Brain microvascular endothelial cell (primary cell): ENCODE data around the gene KRTCAP2.
"Not testable (repeated sequence)": the region's sequence is repeated elsewhere in the genome, so short reads cannot be mapped to it uniquely, and the experiment has no call there.

Experiments used
- DNase-seq: peaks from one replicate; pipeline ENCODE4 v3.0.0-alpha.2; 2020
- H3K27ac ChIP-seq: fragments of 250-450 bp; sonication (Bioruptor Pico); 2 replicates; pipeline ENCODE4 v1.5.1; 2020; ENCODE audit warnings: mild to moderate bottlenecking, moderate library complexity
- H3K27me3 ChIP-seq: fragments of 250-450 bp; sonication (Bioruptor Pico); replicated peaks from 2 replicates; pipeline ENCODE4 v1.5.1; 2020; ENCODE audit warnings: mild to moderate bottlenecking
- H3K36me3 ChIP-seq: fragments of 250-450 bp; sonication (Bioruptor Pico); replicated peaks from 2 replicates; pipeline ENCODE4 v1.5.1; 2020; ENCODE audit warnings: mild to moderate bottlenecking
- H3K4me3 ChIP-seq: 2 replicates; pipeline ENCODE4 v1.5.1; 2011; ENCODE audit warnings: low read depth, mild to moderate bottlenecking, control low read depth, low read length, moderate library complexity
- in situ Hi-C: cut with HindIII; loops from 2 replicates; pipeline ENCODE4 v1.10.0; 2017; ENCODE audit warnings: low sequenced_read_pairs, low pct_ligation_motif_present
- TF ChIP-seq, protein P1 (sequence below): IDR thresholded peaks from 2 replicates; pipeline ENCODE4 v1.5.1; 2011; ENCODE audit warnings: low read depth, mild to moderate bottlenecking, moderate library complexity, low read length, control low read depth, inconsistent platforms; ENCODE audit errors: missing control alignments

Gene KRTCAP2

DNA sequence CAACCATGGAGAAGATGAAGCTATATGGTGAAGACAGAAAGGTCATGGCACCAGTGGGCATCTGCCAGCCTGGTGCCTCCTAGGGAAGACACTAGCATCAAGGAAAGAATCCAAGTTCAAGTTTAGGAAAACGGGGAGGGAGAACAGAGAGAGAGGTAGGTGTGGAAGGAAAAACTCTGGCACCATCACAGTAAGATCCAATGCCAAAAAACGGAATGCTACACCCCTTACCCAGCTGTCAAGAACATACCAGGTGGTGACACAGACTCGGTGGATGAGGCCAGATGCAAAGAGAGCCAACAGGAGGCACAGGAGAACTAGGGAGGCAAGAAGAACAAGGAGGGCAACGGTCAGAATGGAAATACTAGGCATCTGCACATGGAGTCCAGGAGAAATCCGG, 3.6 kb downstream of the KRTCAP2 start:
- Histone ChIP-seq H3K27me3 (no peaks in the 10 kb centered on the region), H3K4me3 (no peak overlapping the region), H3K36me3 (peaks cover 7% of the 10 kb centered on the region), H3K27ac (no peak overlapping the region)
- no peak for DNase-seq
- in situ Hi-C loops = loop anchor here (10.0 kb wide), 1 partner anchor 55 kb away; no protein-coding TSS in a partner anchor
- TF ChIP-seq, protein P1, sequence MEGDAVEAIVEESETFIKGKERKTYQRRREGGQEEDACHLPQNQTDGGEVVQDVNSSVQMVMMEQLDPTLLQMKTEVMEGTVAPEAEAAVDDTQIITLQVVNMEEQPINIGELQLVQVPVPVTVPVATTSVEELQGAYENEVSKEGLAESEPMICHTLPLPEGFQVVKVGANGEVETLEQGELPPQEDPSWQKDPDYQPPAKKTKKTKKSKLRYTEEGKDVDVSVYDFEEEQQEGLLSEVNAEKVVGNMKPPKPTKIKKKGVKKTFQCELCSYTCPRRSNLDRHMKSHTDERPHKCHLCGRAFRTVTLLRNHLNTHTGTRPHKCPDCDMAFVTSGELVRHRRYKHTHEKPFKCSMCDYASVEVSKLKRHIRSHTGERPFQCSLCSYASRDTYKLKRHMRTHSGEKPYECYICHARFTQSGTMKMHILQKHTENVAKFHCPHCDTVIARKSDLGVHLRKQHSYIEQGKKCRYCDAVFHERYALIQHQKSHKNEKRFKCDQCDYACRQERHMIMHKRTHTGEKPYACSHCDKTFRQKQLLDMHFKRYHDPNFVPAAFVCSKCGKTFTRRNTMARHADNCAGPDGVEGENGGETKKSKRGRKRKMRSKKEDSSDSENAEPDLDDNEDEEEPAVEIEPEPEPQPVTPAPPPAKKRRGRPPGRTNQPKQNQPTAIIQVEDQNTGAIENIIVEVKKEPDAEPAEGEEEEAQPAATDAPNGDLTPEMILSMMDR = no peak

DNA sequence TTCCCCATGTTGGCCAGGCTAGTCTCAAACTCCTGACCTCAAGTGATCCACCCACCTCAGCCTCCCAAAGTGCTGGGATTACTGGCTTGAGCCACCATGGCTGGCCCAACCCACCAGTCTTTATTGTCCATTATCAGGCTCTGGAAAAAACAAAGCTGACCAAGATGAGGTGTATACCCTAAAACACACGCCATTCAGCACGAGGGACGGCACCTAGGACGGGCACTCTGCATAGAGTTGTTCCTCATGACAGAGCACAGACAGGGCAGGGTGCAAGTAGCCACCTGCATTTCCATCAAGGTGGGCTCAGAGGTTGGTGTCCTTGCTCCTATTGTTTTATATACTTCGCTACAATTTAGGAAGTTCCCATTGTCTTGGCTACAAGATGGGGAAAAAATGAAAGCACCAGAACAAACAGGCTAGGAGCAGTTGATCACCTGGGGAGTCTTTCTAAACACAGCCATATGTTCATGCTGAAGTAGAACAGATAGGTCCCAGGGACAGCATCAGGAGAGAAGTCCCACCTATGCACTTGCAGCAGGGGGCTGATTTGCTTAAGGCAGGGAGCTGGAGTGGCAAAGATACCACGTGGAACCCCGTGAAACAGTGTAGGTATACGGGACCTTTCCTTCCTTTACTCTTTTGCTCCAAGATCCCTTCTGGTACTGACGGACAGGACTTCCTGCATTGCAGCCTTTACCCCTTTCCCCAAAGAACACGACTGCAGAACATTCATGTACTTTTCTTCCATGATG, 4.5 kb downstream of the KRTCAP2 start:
- in situ Hi-C loops = loop anchor here (10.0 kb wide), 1 partner anchor 54 kb away; no protein-coding TSS in a partner anchor
- DNase-seq = no peak

DNA sequence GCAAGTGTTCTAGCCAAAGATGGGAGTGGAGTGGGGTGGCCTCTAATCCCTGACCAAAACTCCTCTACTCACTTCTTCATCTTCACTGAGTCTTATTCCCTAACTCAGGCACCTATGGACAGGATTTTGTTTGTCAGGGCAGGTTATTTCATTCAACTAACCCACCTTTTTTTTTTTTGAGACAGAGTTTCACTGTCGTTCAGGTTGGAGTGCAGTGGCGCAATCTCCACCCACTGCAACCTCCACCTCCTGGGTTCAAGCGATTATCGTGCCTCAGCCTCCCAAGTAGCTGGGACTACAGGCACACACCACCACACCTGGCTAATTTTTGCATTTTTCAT, 5.0 kb downstream of the KRTCAP2 start:
- not testable (repeated sequence) for H3K27ac ChIP-seq, H3K27me3 ChIP-seq, DNase-seq, H3K4me3 ChIP-seq, H3K36me3 ChIP-seq
- in situ Hi-C loops = loop anchor here (10.0 kb wide), 1 partner anchor 53 kb away; no protein-coding TSS in a partner anchor

More for the DNA sequence above, 4.5 kb downstream of the KRTCAP2 start:
- Histone ChIP-seq H3K27me3 (no peaks in the 10 kb centered on the region), H3K4me3 (no peak overlapping the region), H3K27ac (no peak overlapping the region), H3K36me3 (peaks cover 7% of the 10 kb centered on the region)
- TF ChIP-seq, protein P1 = no peak

DNA sequence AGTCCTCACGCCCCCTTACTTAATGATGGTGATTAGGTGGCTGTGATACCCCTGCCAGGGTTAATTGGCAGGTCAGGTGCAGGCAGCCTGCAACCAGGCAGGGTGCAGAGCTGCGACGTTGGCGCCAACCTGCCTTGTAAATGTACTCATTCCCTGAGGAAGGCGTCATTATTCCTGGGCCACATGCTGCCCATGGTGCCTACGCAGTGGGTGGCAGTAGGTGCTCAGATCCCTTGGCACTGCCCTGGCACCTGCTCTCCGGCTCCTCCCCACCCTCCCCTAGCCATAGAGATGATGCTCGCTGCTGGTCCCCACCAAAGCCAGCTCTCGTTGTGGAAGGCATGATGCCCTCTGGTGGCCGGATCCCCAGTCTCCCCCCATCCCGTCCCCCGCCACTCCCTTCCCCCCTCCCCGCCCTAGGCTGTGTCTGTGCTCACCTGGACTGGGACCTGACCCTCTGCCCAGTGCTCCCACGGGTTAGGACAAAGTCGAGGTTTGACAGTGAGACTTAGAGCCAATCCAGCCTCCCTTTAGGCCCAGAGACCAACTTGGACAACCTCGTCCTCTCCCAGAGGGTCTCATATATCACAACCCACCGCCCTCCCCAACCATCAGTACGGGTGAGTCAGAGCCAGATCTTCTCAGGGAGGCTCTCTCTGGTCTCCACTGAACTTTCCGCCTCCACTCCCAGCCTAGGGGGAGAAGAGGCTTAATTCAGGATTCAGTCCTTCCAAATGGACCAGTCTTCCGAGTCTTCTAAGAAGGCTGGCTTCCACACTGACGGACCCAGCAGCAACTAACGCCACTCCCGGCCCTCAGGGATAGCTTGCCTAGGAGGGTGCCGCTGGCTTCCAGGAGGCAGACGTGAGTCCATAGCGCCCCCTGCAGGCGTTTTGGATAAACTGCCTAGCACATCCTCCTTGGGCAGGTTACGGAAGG, 5.7 kb downstream of the KRTCAP2 start:
- H3K27me3 ChIP-seq = no peaks in the 10 kb centered on the region
- peaks cover 7% of the 10 kb centered on the region for H3K36me3 ChIP-seq
- DNase-seq = peak; percentile 77
- in situ Hi-C loops = loop anchor here (10.0 kb wide), 1 partner anchor 53 kb away; no protein-coding TSS in a partner anchor
- H3K4me3 ChIP-seq = peak overlapping the region; percentile 4
- TF ChIP-seq, protein P1 = peak; percentile 94
- H3K27ac ChIP-seq = no peak overlapping the region

DNA sequence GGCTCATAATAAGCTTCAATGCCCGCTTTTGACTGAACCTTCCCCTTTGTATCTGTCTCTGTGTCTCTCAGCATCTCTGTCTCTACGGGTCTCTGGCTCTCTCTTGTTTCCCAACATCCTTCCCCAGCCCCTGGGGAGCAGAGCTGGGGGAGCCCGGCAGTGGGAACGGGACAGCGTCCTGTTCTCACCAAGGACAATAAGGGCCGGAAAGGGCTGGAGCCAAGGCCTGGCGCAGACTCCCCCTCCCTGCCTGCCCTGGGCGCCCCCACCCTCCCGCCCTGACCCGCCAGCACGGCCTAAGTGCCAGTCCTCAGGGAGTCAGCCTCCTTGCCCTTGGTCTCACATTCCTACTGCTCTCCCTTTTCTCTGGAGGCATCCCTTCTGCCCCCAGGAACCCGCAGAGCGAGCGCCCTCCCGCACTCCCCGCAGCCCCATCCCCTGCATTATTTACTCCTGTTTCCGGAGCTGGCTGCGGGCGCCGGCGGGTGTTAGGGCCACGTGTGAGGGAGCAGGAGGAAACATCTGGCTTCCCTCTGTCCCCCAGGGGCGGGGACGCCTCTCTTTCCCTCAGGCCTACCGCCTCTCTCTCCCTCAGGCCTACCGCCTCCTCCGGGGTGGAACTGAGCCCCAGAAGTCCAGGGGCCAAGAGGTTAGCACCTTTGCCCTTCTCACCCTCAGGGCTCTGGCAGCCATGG, 6.5 kb downstream of the KRTCAP2 start:
- no peak for DNase-seq
- no peaks in the 10 kb centered on the region for H3K27me3 ChIP-seq
- TF ChIP-seq, protein P1 = no peak
- H3K36me3 ChIP-seq = peaks cover 7% of the 10 kb centered on the region
- H3K4me3 ChIP-seq = no peak overlapping the region
- no peak overlapping the region for H3K27ac ChIP-seq
- in situ Hi-C loops = loop anchor here (10.0 kb wide), 1 partner anchor 52 kb away; no protein-coding TSS in a partner anchor
